Lower leg skin (tissue), 3 donors: Measurements from ENCODE around the gene EVPLL.
"Not testable (repeated sequence)": the region's sequence is repeated elsewhere in the genome, so short reads cannot be mapped to it uniquely, and the experiment has no call there.

Experiments
- CTCF ChIP-seq, 3 donors: fragments of 450-650 bp; IDR thresholded peaks; one replicate each; pipeline ENCODE4 v1.5.1; 2016; ENCODE audit warnings: antibody characterized with exemption in 3 of 3, mild to moderate bottlenecking in 3 of 3, moderate library complexity in 2 of 3
- POLR2A ChIP-seq, 2 donors: fragments of 450-650 bp; IDR thresholded peaks; one replicate each; pipeline ENCODE4 v1.6.1; 2016 to 2017; ENCODE audit warnings: antibody characterized with exemption in 2 of 2, mild to moderate bottlenecking in 1 of 2, moderate library complexity in 1 of 2

- not testable (repeated sequence) for TF ChIP-seq CTCF, POLR2A (IDR thresholded peaks at IDR 0.05)
Measured at GRCh38 chr17:18387583-18387982, 10.0 kb downstream of the EVPLL start.
